Activated T-helper 2 cell treated with anti-CD3 and anti-CD28 coated beads, Interferon-gamma antibody, Interleukin-2, Interleukin-4, amounts not matched to agents 10 μg/mL and 5 μg/mL and 100 μg/mL, durations not matched to agents 14 hours and 24 hours and 36 hours (primary cell): ENCODE measurements around the gene LMF2. TPM values are rescaled to one million over a fixed set of nuclear protein-coding genes. Genes with fewer than 3 reads are reported as not detected.

Source experiments
- DNase-seq: peaks from one replicate; pipeline ENCODE4 v3.0.0; 2021; ENCODE audit warnings: low spot score
- H3K27ac Mint-ChIP-seq: one replicate; pipeline ENCODE4 v1.8.0; 2021; ENCODE audit warnings: mixed read lengths
- H3K27me3 Mint-ChIP-seq: one replicate; pipeline ENCODE4 v1.8.0; 2021; ENCODE audit warnings: low read depth, mixed read lengths
- H3K36me3 Mint-ChIP-seq: one replicate; pipeline ENCODE4 v1.8.0; 2021; ENCODE audit warnings: low read depth, mixed read lengths
- H3K4me1 Mint-ChIP-seq: one replicate; pipeline ENCODE4 v1.8.0; 2021; ENCODE audit warnings: low read depth, mixed read lengths
- H3K4me3 Mint-ChIP-seq: one replicate; pipeline ENCODE4 v1.8.0; 2021; ENCODE audit warnings: low read depth, mild to moderate bottlenecking, moderate library complexity, mixed read lengths
- H3K9me3 Mint-ChIP-seq: one replicate; pipeline ENCODE4 v1.8.0; 2021; ENCODE audit warnings: mixed read lengths
- intact Hi-C: fragments of 100-400 bp; cut with micrococcal nuclease; formaldehyde crosslinking; loops from one replicate; pipeline ENCODE4 v1.15.1; 2023
- total RNA-seq: library from RNA; stranded (reverse); gene quantifications from 2 replicates; pipeline ENCODE4 v1.2.3, GENCODE V29; 2022

The LMF2 gene
- total RNA-seq, 1 donor from 2014 or later, result 77.2 TPM

GRCh38 chr22:50517495-50518260 is 10.2 kb upstream of the LMF2 start:
- intact Hi-C loops, result no loop called here
- peaks cover 5% of the 10 kb centered on the region for H3K4me1 Mint-ChIP-seq
- DNase-seq, result no peak
- H3K36me3 Mint-ChIP-seq, result peaks cover 53% of the 10 kb centered on the region
- H3K9me3 Mint-ChIP-seq, result no peaks in the 10 kb centered on the region
- no peaks in the 10 kb centered on the region for H3K27me3 Mint-ChIP-seq
- H3K27ac Mint-ChIP-seq, result no peak overlapping the region
- no peak overlapping the region for H3K4me3 Mint-ChIP-seq

- H3K36me3 Mint-ChIP-seq, result peaks cover 59% of the 10 kb centered on the region
- peaks cover 11% of the 10 kb centered on the region for H3K4me1 Mint-ChIP-seq
- no peaks in the 10 kb centered on the region for H3K27me3 Mint-ChIP-seq
- H3K9me3 Mint-ChIP-seq, result no peaks in the 10 kb centered on the region
- no peak overlapping the region for H3K27ac Mint-ChIP-seq
- intact Hi-C loops, result no loop called here
- no peak for DNase-seq
- no peak overlapping the region for H3K4me3 Mint-ChIP-seq
These were observed 9.4 kb upstream of the LMF2 start for GRCh38 chr22:50516891-50517290.

GRCh38 chr22:50516068-50516467 is 8.6 kb upstream of the LMF2 start:
- Mint-ChIP-seq H3K4me1 (peaks cover 11% of the 10 kb centered on the region), H3K27me3 (no peaks in the 10 kb centered on the region), H3K27ac (no peak overlapping the region), H3K9me3 (no peaks in the 10 kb centered on the region), H3K36me3 (peaks cover 57% of the 10 kb centered on the region), H3K4me3 (no peak overlapping the region)
- intact Hi-C loops, result no loop called here
- no peak for DNase-seq

GRCh38 chr22:50513175-50513574 is 5.7 kb upstream of the LMF2 start:
- H3K27me3 Mint-ChIP-seq, result no peaks in the 10 kb centered on the region
- H3K9me3 Mint-ChIP-seq, result no peaks in the 10 kb centered on the region
- no peak overlapping the region for H3K27ac Mint-ChIP-seq
- peaks cover 21% of the 10 kb centered on the region for H3K4me1 Mint-ChIP-seq
- intact Hi-C loops, result no loop called here
- H3K4me3 Mint-ChIP-seq, result no peak overlapping the region
- H3K36me3 Mint-ChIP-seq, result peaks cover 43% of the 10 kb centered on the region
- no peak for DNase-seq

- Mint-ChIP-seq H3K4me1 (peaks cover 16% of the 10 kb centered on the region), H3K4me3 (peak overlapping the region; percentile 92), H3K27me3 (no peaks in the 10 kb centered on the region), H3K27ac (peak overlapping the region; percentile 91), H3K9me3 (no peaks in the 10 kb centered on the region), H3K36me3 (peaks cover 18% of the 10 kb centered on the region)
- no peak for DNase-seq
- intact Hi-C loops, result loop anchor here (1.0 to 2.0 kb wide), 2 partner anchors 16 to 74 kb away; partner anchors contain the start of genes CHKB and SCO2
These were observed 1.4 kb upstream of the LMF2 start for GRCh38 chr22:50508897-50509296.

GRCh38 chr22:50507991-50508884 is 736 bp upstream of the LMF2 start, which contains the start of gene NCAPH2:
Gene NCAPH2, plus strand, starts transcription at chr22:50508224. Its CDS starts 114 bp downstream, at chr22:50508338.
- H3K4me1 Mint-ChIP-seq, result peaks cover 16% of the 10 kb centered on the region
- intact Hi-C loops, result loop anchor here (1.0 to 2.0 kb wide), 2 partner anchors 17 to 75 kb away; partner anchors contain the start of genes CHKB and SCO2
- peak; percentile 96 for DNase-seq
- no peaks in the 10 kb centered on the region for H3K27me3 Mint-ChIP-seq
- H3K27ac Mint-ChIP-seq, result peak within 1 kb of the TSS; percentile 94
- H3K9me3 Mint-ChIP-seq, result no peaks in the 10 kb centered on the region
- H3K4me3 Mint-ChIP-seq, result peak within 1 kb of the TSS; percentile 96
- H3K36me3 Mint-ChIP-seq, result peaks cover 18% of the 10 kb centered on the region

- H3K9me3 Mint-ChIP-seq, result no peaks in the 10 kb centered on the region
- peak overlapping the region; percentile 96 for H3K4me3 Mint-ChIP-seq
- DNase-seq, result no peak
- intact Hi-C loops, result no loop called here
- peak overlapping the region; percentile 79 for H3K27ac Mint-ChIP-seq
- H3K4me1 Mint-ChIP-seq, result peaks cover 10% of the 10 kb centered on the region
- no peaks in the 10 kb centered on the region for H3K27me3 Mint-ChIP-seq
- peaks cover 8% of the 10 kb centered on the region for H3K36me3 Mint-ChIP-seq
These were observed 686 bp downstream of the LMF2 start for GRCh38 chr22:50506611-50507420.

- DNase-seq, result no peak
- no peak overlapping the region for H3K27ac Mint-ChIP-seq
- H3K9me3 Mint-ChIP-seq, result no peaks in the 10 kb centered on the region
- peaks cover 10% of the 10 kb centered on the region for H3K4me1 Mint-ChIP-seq
- H3K4me3 Mint-ChIP-seq, result peak overlapping the region; percentile 96
- H3K36me3 Mint-ChIP-seq, result peaks cover 8% of the 10 kb centered on the region
- H3K27me3 Mint-ChIP-seq, result no peaks in the 10 kb centered on the region
- intact Hi-C loops, result no loop called here
These were observed 1.5 kb downstream of the LMF2 start for GRCh38 chr22:50505776-50506610.

GRCh38 chr22:50505276-50505775 is 2.2 kb downstream of the LMF2 start:
- Mint-ChIP-seq H3K36me3 (peaks cover 8% of the 10 kb centered on the region), H3K27ac (no peak overlapping the region), H3K4me3 (peak overlapping the region; percentile 21), H3K4me1 (peaks cover 10% of the 10 kb centered on the region), H3K27me3 (no peaks in the 10 kb centered on the region), H3K9me3 (no peaks in the 10 kb centered on the region)
- intact Hi-C loops, result no loop called here
- no peak for DNase-seq

- H3K36me3 Mint-ChIP-seq, result peaks cover 8% of the 10 kb centered on the region
- intact Hi-C loops, result no loop called here
- no peak overlapping the region for H3K27ac Mint-ChIP-seq
- no peaks in the 10 kb centered on the region for H3K27me3 Mint-ChIP-seq
- peaks cover 9% of the 10 kb centered on the region for H3K4me1 Mint-ChIP-seq
- H3K9me3 Mint-ChIP-seq, result no peaks in the 10 kb centered on the region
- no peak overlapping the region for H3K4me3 Mint-ChIP-seq
- DNase-seq, result no peak
These were observed 2.9 kb downstream of the LMF2 start for GRCh38 chr22:50504369-50505211.
